ENCODE data around the gene SETBP1.

SETBP1 gene

DNA sequence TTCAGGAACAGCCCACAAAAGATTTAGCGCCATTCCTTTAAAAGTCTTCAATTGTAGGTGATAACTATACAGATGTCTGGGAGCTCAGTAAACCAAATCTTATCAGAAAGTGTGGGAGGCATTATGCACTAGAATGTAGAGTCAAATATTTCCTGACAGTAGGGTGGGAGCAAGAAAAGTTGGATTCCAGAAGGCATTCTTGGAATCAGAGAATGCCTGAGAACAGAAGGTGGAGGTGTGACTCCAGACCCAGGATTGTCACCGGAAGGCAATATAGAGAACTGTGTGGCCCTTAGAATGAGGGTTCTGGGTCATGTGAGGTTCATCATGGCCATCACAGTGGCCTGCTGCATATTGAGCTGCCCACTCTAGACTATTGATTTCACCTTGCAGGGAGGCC, 90.0 kb downstream of the SETBP1 start:
- H3K27ac ChIP-seq = no peak overlapping the region
- H3K9ac ChIP-seq (ENCODE audit: insufficient read length) = no peak overlapping the region

DNA sequence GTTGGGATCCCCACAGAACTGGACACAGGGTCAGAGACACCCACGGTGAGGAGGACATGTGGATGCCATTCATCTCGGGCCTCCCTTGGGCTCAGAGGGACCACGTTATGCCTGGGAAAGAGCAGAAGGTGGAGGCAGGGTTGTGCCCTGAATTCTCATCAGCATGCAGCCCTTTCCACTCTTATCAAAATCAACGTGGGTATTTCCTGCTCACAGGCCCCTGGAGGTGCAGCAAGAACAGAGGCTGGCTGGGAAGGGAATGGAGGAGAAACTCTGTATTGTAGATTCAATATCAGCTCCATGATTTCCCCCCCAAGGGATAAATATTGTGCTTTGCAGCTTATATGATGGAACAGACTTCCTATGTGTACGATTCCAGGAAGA, 90.9 kb downstream of the SETBP1 start:
- Histone ChIP-seq H3K4me3 (no peak overlapping the region), H3K27ac (no peak overlapping the region), H3K36me3 (ENCODE audit: insufficient read depth, low read length) (no peaks in the 10 kb centered on the region), H3K9me3 (ENCODE audit: low read depth, low read length) (no peaks in the 10 kb centered on the region), H3K9ac (ENCODE audit: insufficient read length) (no peak overlapping the region)
- TF ChIP-seq EZH2 (IDR thresholded peaks at IDR 0.05) (no peak), POLR2AphosphoS5 (IDR thresholded peaks at IDR 0.05; ENCODE audit: borderline replicate concordance, low read depth, low read length) (no peak)
- no peak for DNase-seq (ENCODE audit: low read depth, low spot score)

More for the DNA sequence above, 90.0 kb downstream of the SETBP1 start:
- Histone ChIP-seq H3K9me3 (ENCODE audit: low read depth, low read length) (no peaks in the 10 kb centered on the region), H3K36me3 (ENCODE audit: insufficient read depth, low read length) (no peaks in the 10 kb centered on the region), H3K4me3 (no peak overlapping the region)
- DNase-seq (ENCODE audit: low read depth, low spot score) = no peak
- no peak for TF ChIP-seq POLR2AphosphoS5 (IDR thresholded peaks at IDR 0.05; ENCODE audit: borderline replicate concordance, low read depth, low read length)
- no peak for TF ChIP-seq FOXP2 (optimal IDR thresholded peaks at IDR 0.05; ENCODE audit: control extremely low read depth, extremely low read length, insufficient read depth)
- TF ChIP-seq EZH2 (IDR thresholded peaks at IDR 0.05) = no peak

DNA sequence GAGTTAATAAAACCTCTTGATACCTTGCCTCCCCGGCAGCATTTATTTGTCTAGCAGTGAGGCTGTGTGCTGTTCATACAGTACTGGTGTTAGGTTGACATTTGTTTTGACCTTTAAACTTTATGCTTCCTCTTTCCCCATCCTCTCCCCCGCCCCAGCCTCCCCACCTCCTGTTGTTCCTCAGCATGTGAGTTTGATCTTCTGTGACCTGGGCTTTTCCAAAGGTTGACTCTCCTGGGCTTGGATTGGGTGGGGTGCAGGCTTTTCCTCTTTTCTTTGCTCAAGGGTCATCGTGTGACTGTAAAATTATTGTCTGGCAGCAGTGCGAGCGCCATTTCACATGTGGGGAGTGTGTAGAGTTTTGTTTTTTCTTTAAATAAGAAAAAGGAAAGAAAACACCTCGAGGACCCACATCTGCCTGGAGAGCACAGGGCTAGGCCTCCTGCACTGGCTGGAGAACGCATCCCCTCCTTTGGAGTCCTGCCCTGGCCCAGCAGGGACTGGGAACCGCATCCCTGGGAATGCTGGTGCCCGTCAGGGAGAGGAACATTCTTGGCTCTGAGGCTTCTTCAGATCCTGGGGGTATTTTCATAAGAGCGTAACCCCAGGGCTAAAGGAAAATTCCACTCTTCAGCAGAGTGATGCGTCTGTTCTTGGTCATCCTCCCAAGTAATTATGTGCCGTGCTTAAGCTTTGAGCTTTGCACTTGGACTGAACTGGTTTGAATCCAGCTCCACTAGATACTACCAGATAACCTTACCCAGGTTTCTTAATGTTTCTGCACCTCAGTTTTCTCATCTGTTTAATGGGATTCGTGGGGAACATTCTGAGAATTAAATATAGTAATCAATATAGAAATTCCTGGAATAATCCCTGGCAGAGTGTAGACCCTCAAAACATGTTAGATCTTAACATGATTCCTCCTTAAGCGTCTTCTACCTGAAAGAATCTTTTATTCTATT, 91.5 kb downstream of the SETBP1 start:
- Histone ChIP-seq H3K36me3 (ENCODE audit: insufficient read depth, low read length) (no peaks in the 10 kb centered on the region), H3K27ac (no peak overlapping the region), H3K9me3 (ENCODE audit: low read depth, low read length) (no peaks in the 10 kb centered on the region), H3K9ac (ENCODE audit: insufficient read length) (no peak overlapping the region), H3K4me3 (no peak overlapping the region)
- DNase-seq (ENCODE audit: low read depth, low spot score) = no peak
- TF ChIP-seq FOXP2 (optimal IDR thresholded peaks at IDR 0.05; ENCODE audit: control extremely low read depth, extremely low read length, insufficient read depth) (no peak), POLR2AphosphoS5 (IDR thresholded peaks at IDR 0.05; ENCODE audit: borderline replicate concordance, low read depth, low read length) (no peak), EZH2 (IDR thresholded peaks at IDR 0.05) (no peak)

DNA sequence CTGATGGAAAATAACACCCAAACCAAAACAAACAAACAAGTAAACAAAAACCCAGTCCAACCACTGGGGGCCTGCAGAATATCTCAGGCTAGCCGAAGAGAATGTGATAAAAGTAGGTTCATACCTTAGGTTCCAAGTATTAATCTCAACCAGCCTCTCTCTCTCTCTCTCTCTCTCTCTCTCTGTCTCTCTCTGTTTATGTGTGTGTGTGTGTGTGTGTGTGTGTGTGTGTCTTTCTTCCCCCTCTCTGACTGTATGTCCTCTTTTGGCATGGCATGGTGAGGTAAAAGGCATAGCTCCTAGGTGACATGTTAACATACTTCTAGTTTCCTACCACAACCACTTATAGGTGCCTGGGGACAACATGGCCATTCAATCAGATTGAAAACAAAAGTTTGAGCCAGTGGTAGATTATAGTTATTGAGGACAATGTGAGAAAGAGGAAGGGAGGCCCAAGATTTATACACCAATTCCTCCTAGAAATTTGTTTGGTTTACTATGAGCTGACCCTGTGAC, 93.0 kb downstream of the SETBP1 start:
- H3K27ac ChIP-seq = no peak overlapping the region
- no peaks in the 10 kb centered on the region for H3K9me3 ChIP-seq (ENCODE audit: low read depth, low read length)
- no peaks in the 10 kb centered on the region for H3K36me3 ChIP-seq (ENCODE audit: insufficient read depth, low read length)
- no peak for DNase-seq (ENCODE audit: low read depth, low spot score)
- no peak overlapping the region for H3K9ac ChIP-seq (ENCODE audit: insufficient read length)
- TF ChIP-seq FOXP2 (optimal IDR thresholded peaks at IDR 0.05; ENCODE audit: control extremely low read depth, extremely low read length, insufficient read depth) (no peak), POLR2AphosphoS5 (IDR thresholded peaks at IDR 0.05; ENCODE audit: borderline replicate concordance, low read depth, low read length) (no peak), EZH2 (IDR thresholded peaks at IDR 0.05) (no peak)
- H3K4me3 ChIP-seq = no peak overlapping the region

DNA sequence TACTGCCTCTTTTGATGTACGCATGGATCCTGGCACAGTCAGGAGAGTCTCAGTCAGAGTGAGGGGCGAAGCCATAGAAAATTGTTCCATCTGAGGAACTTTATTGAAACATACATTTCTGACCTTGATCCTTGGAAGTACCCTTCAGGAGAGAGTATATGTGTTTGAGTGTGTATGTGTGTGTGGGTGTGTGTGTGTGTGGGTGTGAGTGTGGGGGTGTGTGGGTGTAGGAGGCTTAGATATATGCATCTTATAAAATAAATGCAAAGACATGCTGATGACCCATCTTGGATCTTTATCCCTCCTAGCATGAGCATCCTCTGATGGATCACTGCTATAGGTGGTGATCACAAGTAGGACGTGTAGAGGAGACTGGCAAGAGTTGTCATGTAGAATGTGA, 93.5 kb downstream of the SETBP1 start:
- no peak for DNase-seq (ENCODE audit: low read depth, low spot score)
- no peak for TF ChIP-seq POLR2AphosphoS5 (IDR thresholded peaks at IDR 0.05; ENCODE audit: borderline replicate concordance, low read depth, low read length)
- TF ChIP-seq EZH2 (IDR thresholded peaks at IDR 0.05) = no peak
- TF ChIP-seq FOXP2 (optimal IDR thresholded peaks at IDR 0.05; ENCODE audit: control extremely low read depth, extremely low read length, insufficient read depth) = no peak
- Histone ChIP-seq H3K9ac (ENCODE audit: insufficient read length) (no peak overlapping the region), H3K4me3 (no peak overlapping the region), H3K36me3 (ENCODE audit: insufficient read depth, low read length) (no peaks in the 10 kb centered on the region), H3K9me3 (ENCODE audit: low read depth, low read length) (no peaks in the 10 kb centered on the region), H3K27ac (no peak overlapping the region)

DNA sequence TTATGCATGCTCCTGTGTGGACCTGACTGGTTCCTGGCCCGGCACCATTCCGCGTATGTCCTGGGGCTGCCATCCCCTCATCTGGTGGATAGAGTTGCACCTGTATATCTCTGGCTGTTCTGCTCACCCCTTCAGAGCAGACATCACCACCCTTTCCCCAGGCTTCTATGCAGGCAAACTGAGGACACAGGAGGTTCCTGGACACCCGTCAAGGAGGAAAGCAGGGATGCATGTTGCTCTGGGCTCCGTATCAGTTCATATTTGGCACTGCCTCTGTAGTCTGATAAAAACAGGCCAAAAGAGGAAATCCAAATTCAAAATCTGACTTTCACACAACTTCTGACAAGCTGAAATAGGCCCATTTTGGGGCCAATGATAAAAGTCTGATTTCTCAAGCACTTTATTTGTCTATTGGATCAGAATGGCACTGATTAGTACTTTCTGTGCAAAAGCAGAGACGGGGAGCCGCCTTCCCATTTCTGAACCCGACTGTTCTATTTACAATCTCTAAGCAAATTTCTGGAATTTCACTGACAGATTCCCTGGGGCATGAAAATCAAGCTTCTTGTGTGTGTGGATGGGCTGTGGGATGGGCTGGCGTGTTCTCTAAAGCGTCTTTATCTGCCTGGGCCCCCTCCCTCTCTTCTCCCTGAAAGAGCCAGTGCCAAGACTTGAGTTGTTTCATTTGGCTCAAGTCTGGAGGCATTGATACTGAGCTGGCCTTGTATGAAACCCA, 96.9 kb downstream of the SETBP1 start:
- H3K9ac ChIP-seq (ENCODE audit: insufficient read length) = no peak overlapping the region
- TF ChIP-seq POLR2AphosphoS5 (IDR thresholded peaks at IDR 0.05; ENCODE audit: borderline replicate concordance, low read depth, low read length) (no peak), FOXP2 (optimal IDR thresholded peaks at IDR 0.05; ENCODE audit: control extremely low read depth, extremely low read length, insufficient read depth) (no peak), EZH2 (IDR thresholded peaks at IDR 0.05) (no peak)
- H3K4me3 ChIP-seq = no peak overlapping the region
- H3K9me3 ChIP-seq (ENCODE audit: low read depth, low read length) = no peaks in the 10 kb centered on the region
- no peak overlapping the region for H3K27ac ChIP-seq
- no peaks in the 10 kb centered on the region for H3K36me3 ChIP-seq (ENCODE audit: insufficient read depth, low read length)
- DNase-seq (ENCODE audit: low read depth, low spot score) = no peak

DNA sequence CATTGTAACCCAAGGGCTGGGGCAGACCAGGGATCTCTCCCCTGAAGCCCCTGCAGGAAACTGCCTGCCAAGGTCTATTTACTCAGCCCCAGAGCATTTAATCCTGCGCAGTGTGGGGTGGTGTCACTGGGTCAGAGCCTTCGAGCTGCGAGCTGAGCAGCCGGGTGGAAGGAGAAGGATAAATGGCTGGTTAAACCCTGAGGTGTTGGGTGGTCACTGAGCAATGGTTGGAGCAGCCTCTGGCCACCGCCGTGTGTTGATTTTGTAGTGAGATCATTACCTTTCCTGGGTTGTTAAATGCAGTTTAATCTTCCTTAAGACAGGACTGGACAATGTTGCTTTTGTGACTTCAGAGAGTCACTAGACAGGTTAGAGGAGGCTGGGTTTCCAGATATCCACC, 98.1 kb downstream of the SETBP1 start:
- H3K27ac ChIP-seq = no peak overlapping the region
- TF ChIP-seq FOXP2 (optimal IDR thresholded peaks at IDR 0.05; ENCODE audit: control extremely low read depth, extremely low read length, insufficient read depth) (no peak), EZH2 (IDR thresholded peaks at IDR 0.05) (no peak), POLR2AphosphoS5 (IDR thresholded peaks at IDR 0.05; ENCODE audit: borderline replicate concordance, low read depth, low read length) (no peak)

DNA sequence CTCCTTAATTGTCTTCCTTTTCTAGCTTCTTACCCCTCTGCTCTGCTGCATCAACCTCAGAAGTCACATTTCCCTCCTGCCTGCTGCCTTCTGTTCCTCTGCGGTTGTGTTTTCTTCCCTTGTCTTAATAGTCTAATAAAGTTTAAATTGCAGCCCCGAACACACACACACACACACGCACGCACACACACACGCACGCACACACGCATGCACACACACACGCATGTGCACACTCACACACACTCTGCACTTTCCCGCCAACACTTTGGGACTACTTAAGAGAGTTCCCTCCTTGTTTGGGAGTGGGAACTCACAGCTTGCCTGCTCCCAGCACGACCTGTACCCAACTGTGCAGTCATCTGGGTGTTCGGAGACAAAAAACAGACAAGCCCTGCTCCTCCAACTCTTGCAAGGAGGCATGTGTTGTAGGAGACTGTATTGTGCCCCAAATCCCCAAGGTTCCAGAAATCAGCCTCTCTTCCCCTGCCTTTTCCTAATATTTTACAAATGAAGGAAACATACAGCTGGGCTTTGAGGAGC, 99.1 kb downstream of the SETBP1 start:
- Histone ChIP-seq H3K9ac (ENCODE audit: insufficient read length) (no peak overlapping the region), H3K27ac (no peak overlapping the region), H3K9me3 (ENCODE audit: low read depth, low read length) (no peaks in the 10 kb centered on the region), H3K36me3 (ENCODE audit: insufficient read depth, low read length) (no peaks in the 10 kb centered on the region), H3K4me3 (no peak overlapping the region)
- no peak for TF ChIP-seq POLR2AphosphoS5 (IDR thresholded peaks at IDR 0.05; ENCODE audit: borderline replicate concordance, low read depth, low read length)
- TF ChIP-seq FOXP2 (optimal IDR thresholded peaks at IDR 0.05; ENCODE audit: control extremely low read depth, extremely low read length, insufficient read depth) = no peak
- no peak for TF ChIP-seq EZH2 (IDR thresholded peaks at IDR 0.05)
- no peak for DNase-seq (ENCODE audit: low read depth, low spot score)

More for the DNA sequence above, 98.1 kb downstream of the SETBP1 start:
- Histone ChIP-seq H3K4me3 (no peak overlapping the region), H3K9me3 (ENCODE audit: low read depth, low read length) (no peaks in the 10 kb centered on the region), H3K36me3 (ENCODE audit: insufficient read depth, low read length) (no peaks in the 10 kb centered on the region), H3K9ac (ENCODE audit: insufficient read length) (no peak overlapping the region)
- no peak for DNase-seq (ENCODE audit: low read depth, low spot score)

Data from SK-N-MC (cell line).